ENCODE results near the gene ABHD17C.
"Not testable (repeated sequence)": the region's sequence is repeated elsewhere in the genome, so short reads cannot be mapped to it uniquely, and the experiment has no call there.

ABHD17C gene

DNA sequence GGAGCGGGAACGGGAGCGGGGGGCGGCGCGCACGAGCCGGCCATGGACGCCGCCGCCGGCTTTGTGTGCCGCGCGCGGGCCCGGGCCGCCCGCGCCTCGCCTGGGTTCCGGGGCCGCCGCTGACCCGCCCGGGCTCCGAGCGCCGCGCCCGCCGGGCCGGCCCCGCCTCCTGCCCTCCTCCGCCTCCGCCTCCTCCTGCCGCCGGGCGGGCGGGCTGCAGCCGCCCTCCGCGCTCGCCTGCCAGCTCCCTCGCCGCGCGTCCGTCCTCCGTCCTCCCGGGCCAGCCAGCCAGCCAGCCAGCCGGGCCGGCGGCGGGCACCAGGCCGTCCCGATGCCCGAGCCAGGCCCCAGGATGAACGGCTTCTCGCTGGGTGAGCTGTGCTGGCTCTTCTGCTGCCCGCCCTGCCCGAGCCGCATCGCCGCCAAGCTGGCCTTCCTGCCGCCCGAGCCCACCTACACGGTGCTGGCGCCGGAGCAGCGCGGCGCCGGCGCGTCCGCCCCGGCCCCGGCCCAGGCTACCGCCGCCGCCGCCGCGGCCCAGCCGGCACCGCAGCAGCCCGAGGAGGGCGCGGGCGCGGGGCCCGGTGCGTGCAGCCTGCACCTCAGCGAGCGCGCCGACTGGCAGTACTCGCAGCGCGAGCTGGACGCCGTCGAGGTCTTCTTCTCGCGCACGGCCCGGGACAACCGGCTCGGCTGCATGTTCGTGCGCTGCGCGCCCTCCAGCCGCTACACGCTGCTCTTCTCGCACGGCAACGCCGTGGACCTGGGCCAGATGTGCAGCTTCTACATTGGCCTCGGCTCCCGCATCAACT lies at the start of gene ABHD17C:
Gene ABHD17C (plus strand): TSS at position 212 of the 812 bp plus-strand sequence. CDS start 120 bp downstream, at position 332.
- DNase-seq, result peak; percentile 43

DNA sequence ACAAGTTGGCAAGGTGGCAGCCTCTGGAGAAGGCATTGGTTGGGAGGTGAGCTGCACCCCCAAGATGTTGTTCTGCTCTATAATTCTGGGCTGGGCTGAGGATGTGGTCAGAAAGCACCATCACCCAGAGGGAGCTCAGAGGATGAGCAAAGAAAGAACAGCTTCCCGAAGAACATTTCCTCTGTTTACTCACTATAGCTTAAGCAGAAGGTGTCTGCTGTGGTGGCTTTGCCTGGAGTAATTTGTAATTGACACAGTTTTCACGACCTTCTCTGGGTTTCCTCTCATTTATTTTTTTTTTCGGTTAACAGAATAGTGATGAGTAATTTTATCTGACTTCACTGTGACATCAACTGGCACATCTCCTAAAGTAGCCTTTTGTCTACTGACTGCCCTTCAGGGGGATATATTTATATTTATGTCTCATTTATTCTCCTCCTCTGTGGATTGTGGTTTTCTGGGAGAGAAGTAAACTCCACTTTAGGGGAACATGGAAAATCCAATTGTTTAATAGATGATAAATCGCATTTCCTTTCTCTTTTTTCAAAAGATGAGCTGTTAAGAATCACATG lies 49.5 kb upstream of the ABHD17C start:
- no peak for DNase-seq

DNA sequence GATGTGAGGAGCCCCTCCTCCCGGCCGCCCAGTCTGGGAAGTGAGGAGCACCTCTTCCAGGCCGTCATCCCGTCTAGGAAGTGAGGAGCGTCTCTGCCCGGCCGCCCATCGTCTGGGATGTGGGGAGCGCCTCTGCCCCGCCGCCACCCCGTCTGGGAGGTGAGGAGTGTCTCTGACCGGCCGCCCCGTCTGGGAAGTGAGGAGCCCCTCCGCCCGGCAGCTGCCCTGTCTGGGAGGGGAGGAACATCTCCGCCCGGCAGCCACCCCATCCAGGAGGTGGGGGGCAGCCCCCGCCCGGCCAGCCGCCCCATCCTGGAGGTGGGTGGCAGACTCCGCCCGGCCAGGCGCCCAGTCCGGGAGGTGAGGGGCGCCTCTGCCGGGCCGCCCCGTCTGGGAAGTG lies 47.7 kb upstream of the ABHD17C start:
- DNase-seq, result not testable (repeated sequence)

DNA sequence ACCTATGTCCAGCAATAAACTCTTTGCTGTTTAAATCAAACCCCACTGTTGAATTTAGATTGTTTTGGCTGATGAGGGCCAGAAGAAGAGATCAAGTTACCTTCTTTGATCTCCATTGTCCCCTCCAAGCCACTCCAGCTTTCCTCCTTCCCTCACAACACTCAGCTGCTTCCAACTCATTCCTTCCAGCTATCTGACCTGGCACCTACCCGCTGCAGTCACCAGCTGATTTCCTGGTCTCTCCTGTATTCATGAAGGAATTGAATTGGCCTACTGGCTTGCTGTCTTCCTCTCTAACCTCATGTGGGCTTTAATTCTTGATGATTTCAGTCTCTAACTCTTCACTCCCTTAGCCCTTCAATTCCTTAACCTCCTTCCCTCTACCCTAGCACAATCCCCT lies 40.8 kb upstream of the ABHD17C start:
- no peak for DNase-seq

DNA sequence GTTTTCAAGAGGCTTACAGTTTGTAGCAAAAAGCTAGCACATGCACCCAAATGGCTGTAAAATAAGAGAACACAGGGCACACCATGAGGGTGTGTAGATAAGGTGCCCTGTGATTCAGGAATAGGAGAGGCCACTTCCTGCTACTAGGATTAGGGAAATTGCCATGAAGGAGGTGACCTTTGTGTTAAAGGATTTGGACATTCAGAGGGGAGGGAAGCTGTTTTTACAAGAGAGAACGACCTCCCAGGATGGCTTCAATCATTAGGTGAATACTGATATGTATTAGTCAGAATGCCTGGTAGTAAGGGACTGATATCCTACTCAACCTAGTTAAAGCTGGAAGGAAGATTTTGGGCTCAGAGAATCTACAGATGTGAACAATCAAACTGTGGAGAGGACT lies 35.7 kb upstream of the ABHD17C start:
- DNase-seq, result no peak

DNA sequence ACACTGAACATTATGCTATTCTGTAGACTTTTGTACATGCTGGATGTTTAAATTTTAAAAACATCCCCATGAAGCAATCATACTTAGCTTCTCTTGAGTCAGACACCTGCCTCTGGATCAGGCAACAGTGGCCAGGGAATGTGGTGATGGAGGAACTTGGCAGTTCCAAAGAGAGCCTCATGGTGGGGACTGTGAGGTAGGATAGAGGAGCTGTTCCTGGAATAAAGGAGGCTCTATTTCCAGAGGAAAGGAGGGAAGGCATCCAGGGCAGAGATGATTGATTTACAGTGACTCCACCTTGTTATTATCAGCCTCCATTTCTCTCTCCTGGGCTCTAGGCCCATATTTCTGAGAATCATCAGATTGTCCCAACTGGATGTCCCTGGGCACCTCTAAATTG lies 35.0 kb upstream of the ABHD17C start:
- DNase-seq, result peak; percentile 17

DNA sequence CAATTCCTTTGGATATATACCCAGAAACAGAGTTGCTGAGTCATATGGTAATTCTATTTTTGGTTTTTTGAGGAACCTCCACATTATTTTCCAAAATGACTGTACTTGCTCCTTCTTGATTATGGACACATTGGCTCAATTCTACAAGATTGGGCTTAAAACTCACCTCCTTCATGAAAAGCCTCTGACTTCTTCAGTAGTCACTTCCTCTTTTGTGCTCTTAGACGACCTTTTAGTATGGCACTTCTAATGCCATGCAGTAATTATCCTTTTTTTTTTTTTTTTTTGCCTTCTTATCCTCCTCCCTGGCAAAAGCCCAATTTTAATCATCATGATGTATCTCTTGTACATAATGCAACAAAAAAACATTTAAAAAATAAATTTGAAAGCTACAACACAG lies 33.0 kb upstream of the ABHD17C start:
- DNase-seq, result peak; percentile 32

DNA sequence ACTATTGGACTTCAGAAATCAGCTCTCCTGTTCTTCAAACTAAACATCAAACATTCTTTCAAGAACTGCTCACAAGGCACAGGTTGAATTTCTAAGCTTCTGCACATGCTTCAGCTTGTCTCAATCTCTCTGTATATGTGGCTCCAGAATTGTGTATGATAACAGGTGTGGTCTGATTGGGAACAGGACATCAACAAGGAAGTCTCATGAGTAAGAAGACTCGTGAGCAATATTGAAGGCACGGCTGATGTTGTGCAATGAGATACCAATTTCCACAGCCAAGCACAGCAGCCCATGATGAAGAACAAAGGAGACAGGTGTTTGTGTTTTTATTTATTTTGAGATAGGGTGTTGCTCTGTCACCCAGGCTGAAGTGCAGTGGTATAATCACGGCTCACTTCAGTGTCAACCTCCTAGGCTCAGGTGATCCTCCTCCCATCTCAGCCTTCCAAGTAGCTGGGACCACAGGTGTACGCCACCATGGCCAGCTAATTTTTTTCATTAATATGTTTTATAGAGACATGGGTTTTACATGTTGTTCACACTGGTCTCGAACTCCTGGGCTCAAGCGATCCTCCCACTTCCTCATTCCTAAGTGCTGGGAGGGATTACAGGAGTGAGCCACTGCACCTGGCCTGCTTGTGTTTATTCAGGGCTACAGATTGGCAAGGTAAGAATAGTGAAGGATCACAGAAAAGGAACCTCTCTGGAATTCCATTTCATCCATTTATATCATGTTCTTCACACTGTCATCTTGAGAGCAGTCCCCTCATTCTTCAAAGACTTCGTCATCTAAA lies 32.2 kb upstream of the ABHD17C start:
- DNase-seq, result no peak

DNA sequence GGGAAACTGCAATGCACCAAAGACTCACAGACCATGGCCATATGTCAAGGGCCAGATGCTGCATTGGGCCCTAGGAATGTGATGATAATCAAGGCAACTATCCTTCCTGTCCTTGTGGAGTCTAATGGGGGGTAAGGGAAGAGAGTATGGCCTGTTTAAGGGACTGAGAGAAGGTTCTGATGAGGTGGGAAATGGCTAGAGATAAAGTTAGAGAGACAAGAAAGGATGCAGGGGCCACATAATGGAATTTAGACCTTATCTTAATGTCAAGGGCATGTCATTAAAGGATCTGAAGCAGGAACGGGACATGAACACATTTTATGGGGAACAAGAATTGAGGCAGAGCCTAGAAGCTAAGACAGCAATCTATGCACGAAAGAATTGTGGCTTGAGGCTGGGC lies 30.0 kb upstream of the ABHD17C start:
- no peak for DNase-seq

DNA sequence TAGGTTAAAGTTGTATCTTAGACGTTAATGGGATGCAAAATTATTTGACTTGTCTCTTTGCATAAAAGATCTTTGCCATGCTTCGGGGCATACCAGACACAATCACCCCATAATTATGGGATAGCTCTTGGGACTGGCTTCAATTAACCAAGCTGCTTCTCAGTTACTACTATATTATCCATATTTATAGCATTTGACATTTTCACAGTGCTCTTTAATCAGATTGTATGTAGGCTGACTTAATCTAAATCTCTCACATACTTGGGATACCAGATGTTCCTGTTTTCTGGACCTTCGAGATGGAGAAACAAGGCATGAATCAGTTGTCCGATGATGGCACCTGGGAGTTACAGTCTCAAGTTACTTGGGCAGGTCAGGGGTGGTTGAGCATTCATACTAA lies 27.2 kb upstream of the ABHD17C start:
- no peak for DNase-seq

DNA sequence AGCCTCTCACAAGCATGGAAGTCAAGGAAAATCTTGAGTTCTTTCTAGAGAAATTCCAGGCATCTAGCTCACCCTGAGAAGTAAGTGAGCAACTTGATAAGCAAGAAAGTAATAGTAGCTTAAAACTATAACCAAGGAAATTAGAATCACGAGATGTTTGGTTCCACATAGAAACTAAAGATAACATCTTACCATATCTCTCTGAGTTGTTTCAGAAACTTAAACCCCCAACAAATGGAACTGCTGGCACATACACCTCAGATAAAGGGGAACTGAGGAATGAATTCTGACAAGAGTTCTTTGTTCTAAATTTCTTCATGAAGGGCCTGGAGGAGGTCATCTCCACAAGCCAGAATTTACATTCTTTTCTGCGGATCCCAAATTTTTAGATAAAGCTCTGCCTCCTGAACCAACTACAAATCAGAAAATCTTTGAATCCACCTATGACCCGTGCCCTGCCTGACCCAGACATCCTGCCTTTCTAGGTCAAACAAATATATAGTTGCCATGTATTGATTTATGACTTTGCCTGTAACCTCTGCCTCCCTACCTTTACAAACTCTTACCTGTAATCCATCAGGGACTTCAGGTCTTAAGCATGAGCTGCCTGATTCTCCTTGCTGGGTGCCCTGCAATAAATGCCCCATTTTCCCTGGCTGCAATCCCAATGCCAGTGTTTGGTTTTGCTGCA lies 26.4 kb upstream of the ABHD17C start:
- no peak for DNase-seq

DNA sequence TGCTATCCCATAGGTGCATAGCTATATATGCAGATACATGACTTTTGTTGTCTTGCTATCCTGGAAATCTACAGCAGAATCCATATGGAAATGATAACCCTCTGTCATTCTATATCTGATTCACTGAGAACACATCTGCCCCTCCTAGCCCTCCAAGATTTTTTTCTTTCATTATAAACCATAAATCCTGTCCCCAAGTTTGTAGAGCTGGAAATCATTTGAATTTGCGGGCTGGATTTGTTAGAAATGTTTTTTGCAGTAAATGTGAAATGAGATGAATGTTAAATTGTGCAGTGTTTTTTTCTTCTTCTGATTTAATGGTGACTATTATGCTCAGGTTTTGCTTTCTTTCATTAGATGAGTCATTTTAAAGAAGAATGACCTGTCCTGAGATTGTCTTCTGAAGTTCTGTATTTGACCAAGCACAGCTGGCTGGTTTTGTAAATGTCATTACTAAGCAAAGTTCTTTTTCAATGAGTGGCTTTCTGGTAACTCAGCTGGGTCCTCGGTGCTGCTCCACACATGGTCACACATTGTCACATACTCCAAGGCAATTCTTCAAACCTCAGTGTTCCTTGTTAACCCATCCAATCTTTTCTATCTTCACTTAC lies 25.3 kb upstream of the ABHD17C start:
- DNase-seq, result no peak

DNA sequence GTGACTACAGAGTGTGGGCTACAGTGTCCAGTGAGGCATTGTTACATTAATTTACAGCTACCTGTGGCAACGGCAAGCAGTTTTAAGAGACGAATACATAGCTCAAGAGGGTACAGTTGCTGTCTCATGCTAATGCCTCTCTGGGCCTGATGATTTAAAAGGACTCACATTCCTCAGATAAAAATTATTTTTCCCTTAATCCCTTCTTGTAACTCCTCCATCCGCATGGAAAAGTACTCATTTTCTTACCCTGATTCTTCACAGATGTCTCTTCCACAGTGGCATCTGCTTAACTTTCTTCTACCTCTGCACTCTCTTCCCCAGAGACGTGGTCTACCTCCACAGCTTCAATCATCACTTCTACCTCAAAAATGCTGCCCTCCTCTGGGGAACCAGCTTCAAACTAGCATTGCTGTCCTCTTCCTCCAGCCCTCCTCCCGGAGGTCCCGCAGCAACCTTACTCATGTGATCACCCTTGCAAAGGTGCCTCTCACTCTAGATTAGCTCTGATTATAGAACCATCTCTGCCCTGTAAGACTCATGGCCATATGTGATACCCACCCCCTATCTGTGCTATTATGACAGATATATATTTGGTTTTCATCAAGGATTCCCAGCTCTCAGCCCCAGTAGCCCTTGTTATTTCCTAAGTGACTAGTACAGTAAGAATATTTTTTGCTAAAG lies 21.4 kb upstream of the ABHD17C start:
- DNase-seq, result no peak

DNA sequence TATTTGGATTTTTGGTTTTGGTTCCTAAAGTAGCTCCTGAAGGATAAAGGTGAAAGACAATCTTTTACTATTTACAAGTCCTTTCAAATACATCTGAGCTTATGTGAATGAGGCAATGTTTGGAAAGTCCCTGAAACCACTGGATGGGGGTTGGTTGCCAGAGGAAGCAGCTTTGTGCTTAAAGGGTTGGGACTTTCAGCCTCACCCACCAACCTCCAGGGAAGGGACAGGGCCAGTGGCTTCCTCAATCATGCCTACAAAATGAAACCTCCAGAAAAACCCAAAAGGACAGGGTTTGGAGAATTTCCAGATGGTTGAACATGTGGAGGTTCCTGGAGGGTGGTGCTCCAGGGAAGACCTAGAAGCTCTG lies 20.9 kb upstream of the ABHD17C start:
- peak; percentile 83 for DNase-seq

DNA sequence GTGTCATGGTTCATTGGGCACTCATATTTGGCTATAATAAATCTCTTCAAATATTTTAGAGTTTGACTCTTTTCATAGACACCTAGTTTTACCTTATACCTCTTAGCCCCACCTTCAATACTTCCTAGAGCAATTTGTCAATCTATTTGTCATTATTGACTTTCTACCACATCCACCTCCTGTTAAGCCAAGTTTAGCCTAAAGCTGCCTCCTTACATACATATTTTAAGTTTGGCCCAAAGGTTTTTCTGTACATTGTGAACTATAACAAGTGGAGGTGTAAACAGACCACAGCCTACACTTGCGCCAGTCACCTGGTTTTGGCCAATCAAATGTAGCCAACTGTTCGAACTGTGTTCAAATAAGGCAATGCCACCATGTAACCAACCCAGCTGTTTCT lies 18.1 kb upstream of the ABHD17C start:
- DNase-seq, result no peak

DNA sequence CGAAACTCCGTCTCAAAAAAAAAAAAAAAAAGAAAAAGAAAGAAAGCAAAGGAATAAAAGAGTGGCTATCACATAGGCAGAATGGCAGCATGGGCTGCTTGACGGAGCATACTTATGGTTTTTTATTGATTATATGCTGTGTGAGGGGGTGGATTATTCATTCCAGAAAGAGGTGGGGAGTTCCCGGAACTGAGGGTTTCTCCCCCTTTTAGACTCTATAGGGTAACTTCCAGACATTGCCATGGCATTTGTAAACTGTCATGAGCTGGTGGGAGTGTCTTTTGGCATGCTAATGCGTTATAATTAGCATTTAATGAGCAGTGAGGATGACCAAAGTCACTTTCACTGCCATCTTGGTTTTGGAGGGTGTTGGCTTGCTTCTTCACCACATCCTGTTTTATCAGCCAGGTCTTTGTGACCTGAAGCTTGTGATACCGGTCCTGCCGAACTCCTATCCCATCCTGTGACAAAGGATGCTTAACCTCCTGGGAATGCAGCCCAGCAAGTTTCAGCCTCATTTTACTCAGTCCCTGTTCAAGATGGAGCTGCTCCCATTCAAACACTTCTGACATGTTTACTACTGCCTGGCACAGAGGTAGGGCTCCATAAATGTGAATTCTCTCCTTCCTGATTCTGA lies 15.8 kb upstream of the ABHD17C start:
- no peak for DNase-seq

DNA sequence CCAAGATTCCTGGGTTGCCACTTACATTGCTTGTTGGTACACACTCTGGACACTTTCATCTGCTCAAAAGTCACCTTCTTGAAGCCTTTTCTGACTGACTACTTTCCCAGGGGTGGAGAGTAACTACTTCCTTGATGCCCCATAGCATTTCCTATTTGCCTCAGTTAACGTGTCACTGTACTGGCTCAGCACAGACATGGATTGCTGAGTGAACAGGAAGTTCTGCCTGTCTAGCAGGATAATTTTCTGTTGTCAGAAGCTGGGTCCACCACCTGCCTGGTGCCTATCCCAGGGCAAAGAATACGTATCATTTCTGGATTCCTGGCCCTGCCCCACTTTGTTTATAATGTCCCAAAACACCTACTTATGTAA lies 15.3 kb upstream of the ABHD17C start:
- no peak for DNase-seq

DNA sequence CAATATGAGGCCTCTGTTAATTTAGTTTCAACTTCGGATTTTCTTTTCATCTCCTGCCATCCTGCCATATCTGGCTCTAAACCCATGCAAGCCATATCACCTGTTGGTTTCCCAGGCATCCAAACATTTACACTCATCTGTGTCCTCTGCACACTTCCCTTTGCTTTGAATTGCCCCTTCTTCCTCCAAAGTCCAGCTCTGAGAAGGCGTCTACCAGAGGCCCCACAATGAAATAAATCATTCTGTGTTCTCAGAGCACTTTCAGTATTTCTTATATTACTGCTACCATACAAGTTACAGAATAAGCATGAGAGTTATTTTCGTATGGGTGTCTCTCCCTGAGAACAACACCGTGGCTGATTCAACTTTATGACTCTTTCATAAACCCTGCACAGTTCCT lies 12.9 kb upstream of the ABHD17C start:
- no peak for DNase-seq

DNA sequence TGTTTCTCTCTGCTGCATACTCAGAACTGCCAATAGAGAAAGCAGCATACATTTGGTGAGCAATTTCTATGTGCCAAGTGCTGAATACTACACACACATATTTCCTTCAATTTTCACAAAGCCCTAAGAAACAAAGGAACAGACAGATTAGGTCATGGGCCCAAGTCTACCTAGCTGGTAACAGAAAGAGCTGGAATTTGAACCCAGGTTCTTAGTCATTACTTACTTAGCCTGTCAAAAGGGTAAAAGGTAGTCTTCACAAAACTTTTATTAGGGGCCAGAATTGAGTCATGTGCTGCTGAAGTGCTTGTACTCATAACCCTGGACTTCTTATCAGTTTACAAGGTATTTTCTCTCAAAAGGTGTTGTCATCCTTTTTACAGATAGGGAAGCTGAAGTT lies 10.4 kb upstream of the ABHD17C start:
- DNase-seq, result no peak

DNA sequence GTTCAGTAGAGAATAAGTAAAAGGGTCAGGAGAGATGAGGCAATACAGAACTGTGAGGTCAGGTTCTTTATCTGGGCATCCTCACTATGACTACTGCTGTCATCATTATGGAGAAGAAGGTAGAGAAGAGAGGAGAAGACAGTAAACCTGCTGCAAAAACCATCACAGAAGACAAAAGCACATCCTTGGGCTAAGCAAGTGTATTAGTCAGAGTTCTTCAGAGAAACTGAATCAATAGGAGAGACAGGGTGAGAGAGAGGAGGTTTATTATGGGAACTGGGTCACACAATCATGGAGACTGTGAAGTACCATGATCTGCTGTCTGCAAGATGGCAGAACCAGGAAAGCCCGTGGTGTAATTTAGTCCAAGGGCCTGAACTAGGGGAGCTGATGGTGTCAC lies 9.5 kb upstream of the ABHD17C start:
- DNase-seq, result no peak

DNA sequence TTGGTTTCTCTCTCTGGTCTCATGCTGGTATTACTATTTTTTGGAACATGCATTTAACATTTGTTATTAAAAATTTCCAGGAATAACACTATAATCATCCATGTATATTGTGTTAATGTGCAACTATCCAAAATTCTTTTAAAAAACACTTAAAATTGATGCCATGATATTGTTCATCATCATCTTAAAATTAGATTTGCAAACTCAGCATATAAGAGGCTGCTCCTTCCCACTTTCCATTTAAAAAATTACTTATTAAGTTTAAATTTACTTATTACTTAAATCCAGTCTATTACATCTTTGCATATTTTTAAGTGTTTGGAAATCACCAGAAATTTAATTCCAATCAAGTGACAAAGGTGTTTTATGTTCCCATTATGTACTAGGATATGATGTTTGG lies 5.8 kb upstream of the ABHD17C start:
- DNase-seq, result no peak

DNA sequence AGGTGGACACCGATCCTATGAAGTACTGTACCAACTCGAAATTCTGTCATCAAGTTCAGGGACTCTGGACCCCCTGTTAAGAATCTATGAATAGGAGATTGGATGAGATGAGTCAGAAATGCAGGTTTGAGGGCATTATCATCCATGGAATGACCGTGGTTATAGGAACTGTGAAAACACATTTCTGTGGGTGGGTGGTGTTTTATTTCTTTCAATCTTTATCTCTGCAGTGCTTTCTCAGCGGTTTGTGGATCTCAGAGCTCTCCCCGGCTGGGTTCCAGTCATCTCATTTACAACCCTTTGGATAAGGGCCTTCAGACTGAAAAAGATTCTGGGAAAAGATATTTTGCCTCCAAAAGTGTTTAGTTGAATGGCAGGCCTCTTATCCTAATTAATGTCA lies 5.4 kb upstream of the ABHD17C start:
- no peak for DNase-seq
